OCI-LY7 (cell line): ENCODE results near the gene TTLL5. TPM values are rescaled to one million over a fixed set of nuclear protein-coding genes. Genes with fewer than 3 reads are reported as not detected.

Source experiments
- BruUV-seq: library from RNA; stranded (reverse); fragments of 400-500 nt; replicated peaks from 2 replicates; lab custom pipeline; 2021; lab: Mats Ljungman, UMichigan
- CTCF ChIA-PET: fragments of 300-600 bp; sonication (Branson Sonifier 250); formaldehyde crosslinking; loops from one replicate; lab custom pipeline; 2022; ENCODE audit warnings: antibody characterized with exemption; ENCODE audit not compliant: unreplicated experiment; lab: Charles Lee
- POLR2A ChIA-PET: fragments of 300-600 bp; sonication (Branson Sonifier 250); formaldehyde crosslinking; loops from one replicate; lab custom pipeline; 2022; ENCODE audit warnings: antibody characterized with exemption; lab: Charles Lee
- DNase-seq: peaks from one replicate; pipeline ENCODE4 v3.0.0-alpha.2; 2015; ENCODE audit warnings: low spot score
- H2AFZ ChIP-seq: fragments of 200-600 bp; sonication (generic), shearing (Covaris generic); 2 replicates; pipeline ENCODE4 v1.6.1; 2014; ENCODE audit warnings: mild to moderate bottlenecking, antibody characterized with exemption, low read length, moderate library complexity
- H3K27ac ChIP-seq: fragments of 200-600 bp; sonication (generic); 2 replicates; pipeline ENCODE4 v1.5.1; 2014; ENCODE audit warnings: mixed run types, low read depth, mild to moderate bottlenecking, moderate library complexity, low read length, inconsistent platforms; ENCODE audit not compliant: poor library complexity, severe bottlenecking
- H3K36me3 ChIP-seq: fragments of 200-600 bp; sonication (generic); 2 replicates; pipeline ENCODE4 v1.6.1; 2014; ENCODE audit warnings: mild to moderate bottlenecking, antibody characterized with exemption, low read length, moderate library complexity, mixed read lengths; ENCODE audit not compliant: insufficient read depth
- H3K4me1 ChIP-seq: fragments of 200-600 bp; sonication (generic); 2 replicates; pipeline ENCODE4 v1.5.1; 2014; ENCODE audit warnings: mild to moderate bottlenecking, low read length; ENCODE audit not compliant: insufficient read depth, poor library complexity, severe bottlenecking
- H3K4me2 ChIP-seq: fragments of 200-600 bp; sonication (generic); 2 replicates; pipeline ENCODE4 v1.6.1; 2014; ENCODE audit warnings: mild to moderate bottlenecking, low read length
- H3K4me3 ChIP-seq: fragments of 200-600 bp; sonication (generic); 2 replicates; pipeline ENCODE4 v1.5.1; 2014; ENCODE audit warnings: mild to moderate bottlenecking, low read depth, low read length; ENCODE audit not compliant: poor library complexity, severe bottlenecking
- H3K79me2 ChIP-seq: fragments of 200-600 bp; sonication (generic); 2 replicates; pipeline ENCODE4 v1.6.1; 2016; ENCODE audit warnings: low read depth, mild to moderate bottlenecking, low read length, moderate library complexity, mixed read lengths; ENCODE audit not compliant: insufficient read depth
- H3K9me2 ChIP-seq: fragments of 200-600 bp; sonication (generic); 2 replicates; pipeline ENCODE4 v1.6.1; 2016; ENCODE audit warnings: mild to moderate bottlenecking, low read length, mixed read lengths; ENCODE audit not compliant: insufficient read depth
- H3K9me3 ChIP-seq: fragments of 200-600 bp; sonication (generic); 2 replicates; pipeline ENCODE4 v1.6.1; 2014; ENCODE audit warnings: mild to moderate bottlenecking, mixed run types, low read length, mixed read lengths
- H4K20me1 ChIP-seq: fragments of 200-600 bp; sonication (generic); 2 replicates; pipeline ENCODE4 v1.6.1; 2014; ENCODE audit warnings: mild to moderate bottlenecking, antibody characterized with exemption, low read length, moderate library complexity, mixed read lengths; ENCODE audit not compliant: insufficient read depth
- CTCF ChIP-seq: fragments of 200-600 bp; sonication (generic); conservative IDR thresholded peaks from 2 replicates; pipeline ENCODE4 v1.5.1; 2014; ENCODE audit warnings: mild to moderate bottlenecking, antibody characterized with exemption, low read length, moderate library complexity, mixed read lengths
- EZH2phosphoT487 ChIP-seq: fragments of 200-600 bp; sonication (generic); IDR thresholded peaks from 2 replicates; pipeline ENCODE4 v1.6.1; 2018; ENCODE audit warnings: low read depth, borderline replicate concordance, mild to moderate bottlenecking, mixed run types, antibody characterized with exemption, low read length, moderate library complexity, mixed read lengths
- intact Hi-C: fragments of 100-400 bp; cut with micrococcal nuclease; formaldehyde crosslinking; loops from one replicate; pipeline ENCODE4 v1.10.0; 2022; ENCODE audit not compliant: unreplicated experiment
- total RNA-seq, 2 experiments: library from RNA; depleted of rRNA in 1 of 2; stranded (reverse); fragments of >200 nt in 1 of 2; shearing (Covaris generic) in 1 of 2; gene quantifications; 2 replicates each; pipeline ENCODE4 v1.2.3, GENCODE V29; 2014 to 2022

TTLL5 gene
- total RNA-seq, 2 experiments from 2014 or later: 34.3 to 55.6 TPM

GRCh38 chr14:75865531-75865930 lies 204.5 kb downstream of the TTLL5 start:
- H4K20me1 ChIP-seq: no peaks in the 10 kb centered on the region
- H3K9me3 ChIP-seq: no peaks in the 10 kb centered on the region
- no peak for TF ChIP-seq EZH2phosphoT487
- TF ChIP-seq CTCF: no peak
- no peaks in the 10 kb centered on the region for H3K9me2 ChIP-seq
- no TSS peak for BruUV-seq
- intact Hi-C loops: no loop called here
- no peak overlapping the region for H3K4me2 ChIP-seq
- 0 out of 2 replicates have a peak, but pooled peaks cover 3% of the 10 kb centered on the region for H3K36me3 ChIP-seq
- no peak overlapping the region for H2AFZ ChIP-seq
- no peak for DNase-seq
- no peak overlapping the region for H3K4me3 ChIP-seq
- ChIA-PET CTCF (no interaction called here), POLR2A (interaction anchor here (0.7 to 0.8 kb wide), 2 partner anchors 27 to 37 kb away, joined by 3 read pairs; no protein-coding TSS in a partner anchor)
- H3K79me2 ChIP-seq: no peaks in the 10 kb centered on the region
- no peaks in the 10 kb centered on the region for H3K4me1 ChIP-seq
- no peak overlapping the region for H3K27ac ChIP-seq

GRCh38 chr14:75866970-75867369 lies 205.9 kb downstream of the TTLL5 start:
- POLR2A ChIA-PET: no interaction called here
- CTCF ChIA-PET: no interaction called here
- H3K9me3 ChIP-seq: no peaks in the 10 kb centered on the region

More at GRCh38 chr14:75866970-75867369, 205.9 kb downstream of the TTLL5 start:
- DNase-seq: no peak
- no TSS peak for BruUV-seq
- no peak overlapping the region for H3K27ac ChIP-seq
- no peak overlapping the region for H2AFZ ChIP-seq
- H3K4me2 ChIP-seq: no peak overlapping the region
- no peaks in the 10 kb centered on the region for H3K79me2 ChIP-seq
- intact Hi-C loops: no loop called here
- no peaks in the 10 kb centered on the region for H3K4me1 ChIP-seq
- TF ChIP-seq CTCF (no peak), EZH2phosphoT487 (no peak)
- peaks cover 10% of the 10 kb centered on the region for H3K36me3 ChIP-seq
- no peaks in the 10 kb centered on the region for H4K20me1 ChIP-seq
- H3K4me3 ChIP-seq: no peak overlapping the region
- no peaks in the 10 kb centered on the region for H3K9me2 ChIP-seq
